Neuronal stem cell (in vitro differentiated cells): Measurements from ENCODE around the gene EVI5.

Source experiments
- DNase-seq: peaks from one replicate; pipeline ENCODE4 v3.0.0-alpha.2; 2013; ENCODE audit warnings: low spot score
- H2AFZ ChIP-seq: one replicate; pipeline ENCODE4 v1.6.1; 2013; ENCODE audit warnings: mild to moderate bottlenecking, low read length, inconsistent platforms
- H2AK5ac ChIP-seq: 2 replicates; pipeline ENCODE4 v1.6.1; 2013; ENCODE audit warnings: low read depth, mild to moderate bottlenecking, inconsistent platforms, low read length, moderate library complexity, mixed read lengths
- H2BK120ac ChIP-seq: 2 replicates; pipeline ENCODE4 v1.6.1; 2013; ENCODE audit warnings: low read depth, mild to moderate bottlenecking, inconsistent platforms, low read length, moderate library complexity, mixed read lengths
- H2BK12ac ChIP-seq: one replicate; pipeline ENCODE4 v1.6.1; 2013; ENCODE audit warnings: low read length, inconsistent platforms
- H2BK15ac ChIP-seq: 2 replicates; pipeline ENCODE4 v1.6.1; 2013; ENCODE audit warnings: mild to moderate bottlenecking, low read length, inconsistent platforms, mixed read lengths
- H2BK5ac ChIP-seq: one replicate; pipeline ENCODE4 v1.6.1; 2013; ENCODE audit warnings: inconsistent platforms, mild to moderate bottlenecking, low read length, moderate library complexity
- H3K14ac ChIP-seq: one replicate; pipeline ENCODE4 v1.6.1; 2013; ENCODE audit warnings: low read length, inconsistent platforms
- H3K18ac ChIP-seq: 2 replicates; pipeline ENCODE4 v1.6.1; 2013; ENCODE audit warnings: low read length, inconsistent platforms
- H3K23ac ChIP-seq: 2 replicates; pipeline ENCODE4 v1.6.1; 2013; ENCODE audit warnings: low read depth, mild to moderate bottlenecking, mixed read lengths, low read length, inconsistent platforms; ENCODE audit not compliant: poor library complexity
- H3K27ac ChIP-seq: replicated peaks from 3 replicates; pipeline ENCODE4 v1.5.1; 2013; ENCODE audit warnings: low read length, inconsistent platforms
- H3K27me3 ChIP-seq, 3 experiments: 2 replicates each; pipeline ENCODE4 v1.6.1; 2013; ENCODE audit warnings: low read length in 3 of 3, mild to moderate bottlenecking in 2 of 3, inconsistent platforms in 1 of 3, low read depth in 1 of 3, mixed read lengths in 1 of 3, moderate library complexity in 1 of 3; ENCODE audit not compliant: control insufficient read depth in 3 of 3, insufficient read depth in 3 of 3
- H3K36me3 ChIP-seq, 2 donors: replicated peaks in 1 of 2; 2 replicates each; pipeline ENCODE4 v1.6.1; 2013; ENCODE audit warnings: low read length in 2 of 2; ENCODE audit not compliant: control insufficient read depth in 2 of 2, insufficient read depth in 2 of 2
- H3K4ac ChIP-seq: 2 replicates; pipeline ENCODE4 v1.6.1; 2013; ENCODE audit warnings: inconsistent platforms, mild to moderate bottlenecking, low read length, moderate library complexity
- H3K4me1 ChIP-seq, 2 donors: 1 replicate in 1 of 2; 2 replicates in 1 of 2; pipeline ENCODE4 v1.6.1; 2013; ENCODE audit warnings: low read length in 2 of 2, low read depth in 1 of 2; ENCODE audit not compliant: control insufficient read depth in 2 of 2, insufficient read depth in 1 of 2
- H3K4me2 ChIP-seq: one replicate; pipeline ENCODE4 v1.6.1; 2013; ENCODE audit warnings: mild to moderate bottlenecking, low read length, inconsistent platforms; ENCODE audit not compliant: insufficient read depth, poor library complexity, severe bottlenecking
- H3K4me3 ChIP-seq, 2 donors: 2 replicates each; pipeline ENCODE4 v1.5.1; 2013; ENCODE audit warnings: low read length in 2 of 2, mild to moderate bottlenecking in 2 of 2, inconsistent platforms in 1 of 2, moderate library complexity in 1 of 2
- H3K79me1 ChIP-seq: one replicate; pipeline ENCODE4 v1.6.1; 2013; ENCODE audit warnings: low read depth, mild to moderate bottlenecking, inconsistent platforms, low read length, moderate library complexity
- H3K9ac ChIP-seq: one replicate; pipeline ENCODE4 v1.6.1; 2013; ENCODE audit warnings: mild to moderate bottlenecking, low read depth, low read length, inconsistent platforms; ENCODE audit not compliant: poor library complexity
- H3K9me3 ChIP-seq, 2 donors: replicated peaks in 1 of 2; 2 replicates each; pipeline versions ENCODE3 to v1.6.1; 2013; ENCODE audit warnings: low read length in 2 of 2, mild to moderate bottlenecking in 2 of 2, inconsistent platforms in 1 of 2, low read depth in 1 of 2, mixed read lengths in 1 of 2, moderate library complexity in 1 of 2; ENCODE audit not compliant: control insufficient read depth in 2 of 2, insufficient read depth in 1 of 2
- H4K8ac ChIP-seq: one replicate; pipeline ENCODE4 v1.6.1; 2013; ENCODE audit warnings: low read depth, mild to moderate bottlenecking, inconsistent platforms, low read length, moderate library complexity
- H4K91ac ChIP-seq: one replicate; pipeline ENCODE4 v1.6.1; 2013; ENCODE audit warnings: low read length, low read depth, mild to moderate bottlenecking, inconsistent platforms; ENCODE audit not compliant: poor library complexity
- WGBS, 2 donors: extraction: QIAGEN DNeasy Blood & Tissue Kit; methylation state at CpG; one replicate each; pipeline ENCODE4 v1.1.7; 2013; ENCODE audit warnings: missing lambda C conversion rate in 2 of 2, mixed read lengths in 1 of 2; ENCODE audit not compliant: insufficient read length in 2 of 2, insufficient replicate concordance in 1 of 2; ENCODE audit errors: extremely low coverage in 2 of 2; 5-methylcytosine and 5-hydroxymethylcytosine counted together

The EVI5 gene

DNA sequence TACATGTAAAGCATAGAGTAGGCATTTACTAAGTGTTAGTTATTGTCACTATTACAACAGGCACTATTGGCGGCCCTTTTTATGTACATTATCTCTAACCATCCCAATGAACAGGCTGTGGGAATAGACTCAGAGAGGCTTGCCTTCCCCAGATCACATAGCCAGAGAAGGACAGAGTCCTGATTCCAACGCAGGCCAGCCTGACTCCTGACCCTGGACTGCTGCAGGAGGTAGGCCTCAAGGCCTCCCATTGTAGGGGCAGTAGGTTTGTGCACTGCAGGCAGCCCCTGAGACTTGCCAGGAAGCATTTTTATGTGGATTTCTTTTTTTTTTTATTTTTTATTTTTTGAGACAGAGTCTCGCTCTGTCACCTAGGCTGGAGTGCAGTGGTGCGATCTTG is 291.8 kb downstream of the EVI5 start:
- Histone ChIP-seq H3K4me2 (no peak overlapping the region), H2AFZ (no peak overlapping the region), H3K14ac (no peak overlapping the region), H3K4ac (no peak overlapping the region), H2AK5ac (no peak overlapping the region), H3K36me3 (no peaks in the 10 kb centered on the region), H4K91ac (no peak overlapping the region), H2BK5ac (no peak overlapping the region), H3K9me3 (no peaks in the 10 kb centered on the region), H3K18ac (no peak overlapping the region), H3K27me3 (peaks cover 0 to 56% (median 11%) of the 10 kb centered on the region in 3 experiments), H3K27ac (no peak overlapping the region), H3K4me3 (no peak overlapping the region), H3K23ac (no peak overlapping the region), H4K8ac (no peak overlapping the region), H2BK120ac (no peak overlapping the region), H3K79me1 (no peaks in the 10 kb centered on the region), H2BK12ac (no peak overlapping the region), H3K4me1 (no peaks in the 10 kb centered on the region), H2BK15ac (no peak overlapping the region), H3K9ac (no peak overlapping the region)
- no peak for DNase-seq
- no CpG with 5 or more reads among the region's 4 CpGs for WGBS, 2 donors

DNA sequence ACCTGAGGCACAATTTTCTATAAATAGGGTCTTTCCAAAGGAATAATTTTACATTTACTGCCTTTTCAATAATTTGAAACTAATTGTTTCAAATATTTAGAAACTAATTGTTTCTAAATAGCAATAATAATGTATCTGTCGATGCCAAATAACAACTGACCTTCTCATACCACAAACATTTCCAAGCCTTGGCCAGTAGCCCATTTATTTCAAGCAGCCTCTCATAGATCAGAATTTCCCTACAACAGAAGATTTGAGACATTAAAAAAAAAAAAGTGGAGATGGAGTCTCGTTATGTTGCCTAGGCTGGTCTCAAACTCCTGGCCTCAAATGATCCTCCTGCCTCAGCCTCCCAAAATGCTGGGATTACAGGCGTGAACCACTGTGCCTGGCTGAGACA is 296.1 kb downstream of the EVI5 start:
- H3K14ac ChIP-seq, result no peak overlapping the region

DNA sequence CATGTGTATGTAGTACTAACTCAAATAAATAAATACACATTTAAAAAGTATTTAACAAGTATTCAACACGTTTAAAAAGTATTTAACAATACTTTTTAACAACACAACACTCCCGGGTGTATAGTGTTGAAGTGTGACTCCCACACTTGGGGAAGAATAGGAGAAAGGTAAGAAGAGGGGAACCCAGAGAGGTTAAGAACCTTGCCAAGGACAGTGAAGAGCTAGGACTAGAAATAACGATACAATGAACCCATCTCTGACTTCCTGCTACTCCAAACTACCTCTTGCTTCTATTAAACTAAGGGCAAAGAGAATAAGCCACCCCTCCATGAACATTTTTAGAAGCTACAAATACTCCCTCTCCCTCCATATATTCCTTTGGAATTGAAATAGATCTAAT is 296.5 kb downstream of the EVI5 start:
- Histone ChIP-seq H3K27me3 (peaks cover 31 to 88% (median 56%) of the 10 kb centered on the region in 3 experiments), H4K8ac (no peak overlapping the region), H2BK5ac (no peak overlapping the region), H3K9ac (no peak overlapping the region), H2BK120ac (no peak overlapping the region), H2AK5ac (no peak overlapping the region), H2BK12ac (no peak overlapping the region), H3K79me1 (no peaks in the 10 kb centered on the region), H3K9me3 (no peaks in the 10 kb centered on the region), H3K4me1 (peaks cover 10 to 12% of the 10 kb centered on the region in 2 donors), H3K4me3 (no peak overlapping the region), H4K91ac (no peak overlapping the region), H2BK15ac (no peak overlapping the region), H3K23ac (no peak overlapping the region), H3K18ac (no peak overlapping the region), H3K36me3 (no peaks in the 10 kb centered on the region), H3K4me2 (no peak overlapping the region), H3K14ac (no peak overlapping the region), H3K4ac (no peak overlapping the region), H3K27ac (no peak overlapping the region), H2AFZ (no peak overlapping the region)
- no CpG with 5 or more reads among the region's 3 CpGs for WGBS, 2 donors
- no peak for DNase-seq

More for the DNA sequence above, 296.1 kb downstream of the EVI5 start:
- H3K36me3 ChIP-seq, result no peaks in the 10 kb centered on the region
- H4K8ac ChIP-seq, result no peak overlapping the region
- no peak overlapping the region for H2AK5ac ChIP-seq
- H3K18ac ChIP-seq, result no peak overlapping the region
- DNase-seq, result no peak
- no peak overlapping the region for H3K4me3 ChIP-seq
- no peak overlapping the region for H3K4ac ChIP-seq
- no peak overlapping the region for H3K9ac ChIP-seq
- no CpG with 5 or more reads among the region's 3 CpGs for WGBS, 2 donors
- peaks cover 9 to 10% of the 10 kb centered on the region in 2 donors for H3K4me1 ChIP-seq
- no peak overlapping the region for H2BK120ac ChIP-seq
- H3K27ac ChIP-seq, result no peak overlapping the region
- no peak overlapping the region for H2BK15ac ChIP-seq
- no peak overlapping the region for H3K4me2 ChIP-seq
- no peak overlapping the region for H2BK12ac ChIP-seq
- no peak overlapping the region for H3K23ac ChIP-seq
- no peaks in the 10 kb centered on the region for H3K79me1 ChIP-seq
- no peak overlapping the region for H2BK5ac ChIP-seq
- H4K91ac ChIP-seq, result no peak overlapping the region
- peaks cover 27 to 83% (median 52%) of the 10 kb centered on the region in 3 experiments for H3K27me3 ChIP-seq
- no peaks in the 10 kb centered on the region for H3K9me3 ChIP-seq
- H2AFZ ChIP-seq, result no peak overlapping the region

DNA sequence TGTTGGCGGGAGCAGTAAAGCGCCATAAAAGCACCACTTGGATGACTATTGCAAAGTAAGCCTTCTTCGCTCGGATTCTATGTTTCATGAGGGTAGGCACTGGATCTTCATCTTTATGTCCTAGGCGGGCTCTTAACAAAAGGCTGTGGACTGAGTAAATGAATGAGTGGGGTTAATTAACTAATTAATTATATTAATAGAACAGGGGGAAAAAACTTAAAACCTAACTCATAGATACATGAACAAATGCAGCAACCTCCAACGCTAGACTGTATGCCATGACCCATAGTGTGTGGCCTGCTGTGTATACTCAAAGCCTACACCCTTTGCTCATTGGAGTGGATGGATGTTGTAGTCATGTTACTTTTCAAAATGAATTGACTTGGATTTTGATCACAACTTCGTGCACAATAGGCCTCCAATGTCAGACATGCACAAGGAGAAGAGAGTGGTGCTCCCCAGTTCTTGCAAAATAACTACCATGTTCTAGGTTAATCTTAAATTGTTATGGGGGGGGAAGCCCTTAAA is 297.8 kb downstream of the EVI5 start:
- peaks cover 16 to 19% of the 10 kb centered on the region in 2 donors for H3K4me1 ChIP-seq
- no peaks in the 10 kb centered on the region for H3K36me3 ChIP-seq
- no peak overlapping the region for H2BK15ac ChIP-seq
- DNase-seq, result no peak
- H3K27me3 ChIP-seq, result peaks cover 43 to 91% (median 69%) of the 10 kb centered on the region in 3 experiments
- H3K9me3 ChIP-seq, result no peaks in the 10 kb centered on the region
- H3K14ac ChIP-seq, result no peak overlapping the region
- H3K18ac ChIP-seq, result no peak overlapping the region
- no peaks in the 10 kb centered on the region for H3K79me1 ChIP-seq
- no peak overlapping the region for H3K23ac ChIP-seq
- H2BK12ac ChIP-seq, result no peak overlapping the region
- no peak overlapping the region for H3K9ac ChIP-seq
- H4K91ac ChIP-seq, result no peak overlapping the region
- peak overlapping the region in 1 of 2 donors; percentile 20 for H3K4me3 ChIP-seq
- H2BK120ac ChIP-seq, result no peak overlapping the region
- no peak overlapping the region for H3K27ac ChIP-seq
- WGBS, 2 donors, result no CpG with 5 or more reads among the region's 7 CpGs
- H2AK5ac ChIP-seq, result no peak overlapping the region
- H2BK5ac ChIP-seq, result no peak overlapping the region
- peak overlapping the region; percentile 90 for H2AFZ ChIP-seq
- H4K8ac ChIP-seq, result no peak overlapping the region
- H3K4me2 ChIP-seq, result peak overlapping the region; percentile 46
- H3K4ac ChIP-seq, result no peak overlapping the region
